Mucosa of rectum (tissue), 2 donors: ENCODE measurements around the gene CRYBB3.
"Not testable (repeated sequence)": the region's sequence is repeated elsewhere in the genome, so short reads cannot be mapped to it uniquely, and the experiment has no call there.

Source experiments
- H3K27ac ChIP-seq, 2 donors: one replicate each; pipeline ENCODE4 v1.7.0; 2013; ENCODE audit warnings: inconsistent platforms in 2 of 2, low read depth in 2 of 2, low read length in 2 of 2
- H3K27me3 ChIP-seq, 2 donors: one replicate each; pipeline ENCODE4 v1.7.0; 2013; ENCODE audit warnings: low read length in 2 of 2; ENCODE audit not compliant: control insufficient read depth in 2 of 2, insufficient read depth in 2 of 2
- H3K36me3 ChIP-seq, 2 donors: one replicate each; pipeline ENCODE4 v1.7.0; 2013; ENCODE audit warnings: low read length in 2 of 2; ENCODE audit not compliant: control insufficient read depth in 2 of 2, insufficient read depth in 2 of 2
- H3K4me1 ChIP-seq, 2 donors: one replicate each; pipeline ENCODE4 v1.7.0; 2013; ENCODE audit warnings: low read length in 2 of 2, mild to moderate bottlenecking in 1 of 2; ENCODE audit not compliant: control insufficient read depth in 2 of 2, insufficient read depth in 2 of 2
- H3K4me3 ChIP-seq, 2 donors: one replicate each; pipeline ENCODE4 v1.7.0; 2013; ENCODE audit warnings: low read length in 2 of 2
- H3K9ac ChIP-seq, 2 donors: one replicate each; pipeline ENCODE4 v1.7.0; 2013; ENCODE audit warnings: low read length in 2 of 2, low read depth in 1 of 2, mild to moderate bottlenecking in 1 of 2
- H3K9me3 ChIP-seq, 2 donors: one replicate each; pipeline ENCODE4 v1.7.0; 2013; ENCODE audit warnings: low read length in 2 of 2; ENCODE audit not compliant: control insufficient read depth in 2 of 2
- donor health status: healthy.
- donor health status: Normal muscosa, but diverticular disease.

The CRYBB3 gene

GRCh38 chr22:25192406-25192805 lies 7.3 kb upstream of the CRYBB3 start:
- Histone ChIP-seq H3K27ac (no peak overlapping the region), H3K4me3 (no peak overlapping the region), H3K4me1 (no peaks in the 10 kb centered on the region), H3K9ac (no peak overlapping the region), H3K36me3 (peaks cover 39 to 40% of the 10 kb centered on the region in 2 donors), H3K9me3 (no peaks in the 10 kb centered on the region), H3K27me3 (no peaks in the 10 kb centered on the region)

GRCh38 chr22:25193130-25193529 lies 6.5 kb upstream of the CRYBB3 start:
- no peak overlapping the region for H3K4me3 ChIP-seq
- H3K27me3 ChIP-seq, result no peaks in the 10 kb centered on the region
- no peaks in the 10 kb centered on the region for H3K4me1 ChIP-seq
- peaks cover 42 to 45% of the 10 kb centered on the region in 2 donors for H3K36me3 ChIP-seq
- H3K9me3 ChIP-seq, result no peaks in the 10 kb centered on the region
- H3K27ac ChIP-seq, result no peak overlapping the region
- no peak overlapping the region for H3K9ac ChIP-seq

- no peak overlapping the region for H3K27ac ChIP-seq
- no peak overlapping the region for H3K4me3 ChIP-seq
- H3K36me3 ChIP-seq, result peaks cover 44 to 45% of the 10 kb centered on the region in 2 donors
- no peaks in the 10 kb centered on the region for H3K9me3 ChIP-seq
- no peaks in the 10 kb centered on the region for H3K27me3 ChIP-seq
- H3K9ac ChIP-seq, result no peak overlapping the region
- no peaks in the 10 kb centered on the region for H3K4me1 ChIP-seq
These were observed 6.1 kb upstream of the CRYBB3 start for GRCh38 chr22:25193548-25193947.

GRCh38 chr22:25196326-25196725 lies 3.3 kb upstream of the CRYBB3 start:
- H3K27me3 ChIP-seq, result no peaks in the 10 kb centered on the region
- no peak overlapping the region for H3K27ac ChIP-seq
- H3K9ac ChIP-seq, result no peak overlapping the region
- H3K4me1 ChIP-seq, result no peaks in the 10 kb centered on the region
- H3K4me3 ChIP-seq, result no peak overlapping the region
- H3K9me3 ChIP-seq, result no peaks in the 10 kb centered on the region
- peaks cover 35 to 39% of the 10 kb centered on the region in 2 donors for H3K36me3 ChIP-seq

GRCh38 chr22:25197340-25197739 lies 2.3 kb upstream of the CRYBB3 start:
- Histone ChIP-seq H3K4me3 (no peak overlapping the region), H3K4me1 (no peaks in the 10 kb centered on the region), H3K27me3 (no peaks in the 10 kb centered on the region), H3K9ac (no peak overlapping the region), H3K36me3 (peaks cover 29 to 30% of the 10 kb centered on the region in 2 donors), H3K27ac (no peak overlapping the region), H3K9me3 (no peaks in the 10 kb centered on the region)

GRCh38 chr22:25200967-25201366 lies 1.3 kb downstream of the CRYBB3 start:
- Histone ChIP-seq H3K27ac (no peak overlapping the region), H3K9ac (no peak overlapping the region), H3K27me3 (no peaks in the 10 kb centered on the region), H3K36me3 (peaks cover 8 to 13% of the 10 kb centered on the region in 2 donors), H3K4me3 (no peak overlapping the region), H3K4me1 (no peaks in the 10 kb centered on the region), H3K9me3 (no peaks in the 10 kb centered on the region)

- H3K36me3 ChIP-seq, result peaks cover 8 to 12% of the 10 kb centered on the region in 2 donors
- H3K9me3 ChIP-seq, result no peaks in the 10 kb centered on the region
- no peak overlapping the region for H3K4me3 ChIP-seq
- no peak overlapping the region for H3K27ac ChIP-seq
- no peaks in the 10 kb centered on the region for H3K27me3 ChIP-seq
- no peak overlapping the region for H3K9ac ChIP-seq
- no peaks in the 10 kb centered on the region for H3K4me1 ChIP-seq
These were observed 2.1 kb downstream of the CRYBB3 start for GRCh38 chr22:25201557-25202273.

GRCh38 chr22:25202290-25202921 lies 2.7 kb downstream of the CRYBB3 start:
- Histone ChIP-seq H3K36me3 (peaks cover 5 to 10% of the 10 kb centered on the region in 2 donors), H3K9ac (no peak overlapping the region), H3K4me1 (no peaks in the 10 kb centered on the region), H3K4me3 (no peak overlapping the region), H3K27me3 (no peaks in the 10 kb centered on the region), H3K27ac (no peak overlapping the region), H3K9me3 (no peaks in the 10 kb centered on the region)

GRCh38 chr22:25203082-25203481 lies 3.4 kb downstream of the CRYBB3 start:
- H3K4me3 ChIP-seq, result no peak overlapping the region
- H3K27ac ChIP-seq, result no peak overlapping the region
- H3K4me1 ChIP-seq, result no peaks in the 10 kb centered on the region
- H3K27me3 ChIP-seq, result no peaks in the 10 kb centered on the region
- H3K9ac ChIP-seq, result no peak overlapping the region
- peaks cover 0 to 7% of the 10 kb centered on the region in 2 donors for H3K36me3 ChIP-seq
- H3K9me3 ChIP-seq, result no peaks in the 10 kb centered on the region

- not testable (repeated sequence) for H3K4me3 ChIP-seq, H3K27ac ChIP-seq, H3K27me3 ChIP-seq, H3K9ac ChIP-seq, H3K9me3 ChIP-seq, H3K36me3 ChIP-seq, H3K4me1 ChIP-seq
These were observed 4.9 kb downstream of the CRYBB3 start for GRCh38 chr22:25204547-25204946.
